Tongue (tissue), 2 donors: ENCODE data around the gene MAGI1. TPM values are rescaled to one million over a fixed set of nuclear protein-coding genes. Genes with fewer than 3 reads are reported as not detected.

Source experiments
- DNase-seq: peaks from one replicate; pipeline ENCODE4 v3.0.0-alpha.2; 2015
- total RNA-seq: library from RNA; depleted of rRNA; stranded (reverse); fragments of >200 nt; gene quantifications from one replicate; pipeline ENCODE4 v1.2.3, GENCODE V29; 2014

The MAGI1 gene
- total RNA-seq, 1 donor from 2014 or later: 62.1 TPM

DNA sequence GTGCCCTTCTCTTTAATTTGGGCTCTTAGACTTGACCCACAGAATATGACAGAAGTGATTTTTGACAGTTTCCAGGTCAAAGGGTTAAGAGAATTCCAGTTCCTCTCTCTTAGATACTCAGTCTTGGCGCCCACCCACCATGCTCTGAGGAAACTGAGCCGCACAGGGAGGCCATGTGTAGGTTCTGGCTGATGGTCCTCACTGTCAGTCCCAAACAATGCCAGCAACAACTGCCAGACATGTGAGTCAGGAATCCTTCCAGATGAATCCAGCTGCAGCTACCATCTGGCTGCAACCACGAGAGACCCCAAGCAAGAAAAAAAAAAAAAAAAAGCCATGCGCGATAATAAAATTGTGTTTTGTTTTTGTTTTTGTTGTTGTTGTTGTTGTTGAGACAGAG is 326.6 kb downstream of the MAGI1 start:
- DNase-seq: peak; percentile 66

DNA sequence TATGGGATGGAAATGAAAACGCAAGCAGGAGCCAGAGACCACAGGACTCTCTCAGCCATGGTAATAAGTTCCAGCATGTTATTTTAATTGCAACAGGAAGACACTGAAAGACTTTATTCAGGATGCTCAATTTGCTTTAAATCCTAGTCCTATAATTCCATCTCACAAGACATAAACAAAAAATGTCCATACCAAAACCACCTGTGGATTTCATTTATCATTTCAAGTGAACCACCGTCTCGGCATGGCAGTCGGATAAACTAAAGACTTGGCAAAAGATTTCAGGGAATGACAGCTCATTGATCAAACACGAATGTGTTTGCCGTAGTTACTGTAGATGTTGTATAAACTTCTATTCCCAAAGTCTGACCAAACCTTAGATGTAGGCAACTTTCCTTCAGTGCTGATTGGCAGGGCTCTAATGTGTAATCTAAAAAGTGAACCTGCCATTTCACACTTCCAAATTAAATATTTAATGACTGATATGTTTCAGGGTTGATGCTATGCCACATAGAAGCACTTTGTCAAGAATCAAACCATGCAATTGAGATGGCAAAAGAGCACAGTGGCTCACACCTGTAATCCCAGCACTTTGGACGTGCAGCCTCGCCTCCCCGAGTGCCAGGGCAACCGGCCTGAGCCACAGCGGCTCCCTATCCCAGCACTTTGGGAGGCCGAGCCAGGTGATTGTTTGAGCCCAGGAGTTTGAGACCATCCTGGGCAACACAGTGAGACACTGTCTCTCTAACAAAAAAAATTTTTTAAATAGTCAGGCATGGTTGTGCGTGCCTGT is 331.7 kb downstream of the MAGI1 start:
- DNase-seq: peak; percentile 25

DNA sequence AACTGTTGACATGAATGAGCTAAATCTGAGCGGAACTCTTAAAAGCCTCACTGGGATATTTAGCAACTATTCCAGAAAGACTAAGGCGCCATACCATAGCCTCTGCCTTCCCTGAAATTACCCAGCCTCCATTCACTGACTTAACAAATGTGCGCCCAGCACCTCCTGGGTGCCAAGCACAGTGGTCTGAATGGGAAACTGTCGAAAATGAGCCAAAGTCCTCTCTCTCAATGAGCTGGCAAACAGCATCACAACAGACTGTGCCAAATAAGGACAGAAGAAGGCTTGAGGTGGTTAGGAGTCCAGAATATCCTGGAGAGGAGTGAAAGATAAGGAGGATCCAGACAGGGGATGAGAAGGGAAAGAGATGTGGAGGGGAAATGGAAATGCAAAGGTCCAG is 332.4 kb downstream of the MAGI1 start:
- no peak for DNase-seq

DNA sequence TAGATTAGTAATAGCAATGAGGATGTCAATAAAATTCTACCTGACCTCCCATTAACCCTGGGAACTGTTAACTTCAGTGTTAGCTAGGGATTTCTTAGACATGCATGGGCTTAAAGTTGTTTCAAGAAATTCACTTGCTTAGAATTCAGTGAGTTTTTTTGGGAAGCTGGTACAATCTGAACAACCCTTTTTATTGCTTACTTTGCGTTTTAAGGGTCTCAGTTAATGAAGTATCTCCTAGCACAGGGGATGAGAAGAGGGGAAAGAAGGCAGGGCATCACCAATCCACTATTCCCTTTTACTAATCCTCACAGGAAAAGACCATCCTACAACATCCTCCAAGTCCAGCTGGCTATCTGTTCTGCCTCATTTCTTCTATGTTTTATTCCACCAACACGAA is 334.9 kb downstream of the MAGI1 start:
- no peak for DNase-seq

DNA sequence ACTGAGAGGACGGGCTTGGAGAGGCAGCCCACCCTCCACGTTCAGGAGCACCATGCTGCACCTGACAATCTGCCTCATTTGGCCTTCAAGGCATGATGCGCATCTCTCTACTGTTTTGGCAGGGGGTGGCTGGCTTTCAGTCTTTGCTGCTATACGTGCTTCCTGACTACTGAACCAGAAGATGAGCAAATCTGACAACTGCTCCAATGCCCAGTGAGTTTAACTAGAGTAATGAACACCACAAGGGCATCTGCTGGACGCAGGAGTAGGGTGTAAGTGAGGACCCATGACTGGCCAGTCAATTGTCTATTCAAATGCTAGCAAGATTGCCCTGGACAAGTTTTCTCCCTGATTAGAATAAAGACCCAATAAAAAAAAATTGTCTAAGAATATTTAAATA is 335.7 kb downstream of the MAGI1 start:
- DNase-seq: no peak

DNA sequence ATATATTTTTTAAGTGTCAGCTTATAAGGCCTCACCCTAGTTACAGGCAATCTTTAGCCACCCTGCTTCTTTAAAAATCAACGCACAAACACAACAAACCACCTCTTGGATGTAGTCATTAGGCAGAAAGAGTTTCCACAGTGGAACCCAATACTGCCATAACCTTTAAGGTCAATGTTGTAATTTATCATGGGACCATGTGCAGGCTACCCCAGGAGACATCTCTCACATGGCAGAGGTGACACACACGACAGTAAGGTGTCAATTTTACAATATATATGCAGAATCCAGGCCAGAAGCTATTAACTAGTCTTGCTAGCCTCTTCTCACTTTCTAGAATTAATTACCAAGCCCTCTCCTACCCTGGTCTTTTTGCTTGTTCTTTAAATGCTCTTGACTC is 336.5 kb downstream of the MAGI1 start:
- DNase-seq: no peak

DNA sequence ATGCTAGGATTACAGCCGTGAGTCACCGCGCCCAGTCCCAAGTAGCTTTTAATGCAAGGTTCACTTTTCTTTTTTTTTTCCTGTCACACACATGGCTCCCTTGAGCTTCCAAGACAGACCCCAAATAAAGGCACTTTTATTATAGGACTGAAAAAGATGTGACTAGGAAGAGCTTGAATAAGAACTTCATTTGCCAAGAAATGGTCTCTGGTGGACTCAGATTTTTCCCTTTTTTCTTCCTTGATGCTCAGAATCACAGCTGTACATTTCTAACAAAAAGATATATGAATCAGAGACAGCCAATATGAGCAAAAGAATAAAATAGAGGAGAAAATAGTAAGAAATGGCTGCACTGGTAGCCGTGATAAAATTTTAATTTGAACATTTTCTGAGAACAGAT is 337.2 kb downstream of the MAGI1 start:
- no peak for DNase-seq

DNA sequence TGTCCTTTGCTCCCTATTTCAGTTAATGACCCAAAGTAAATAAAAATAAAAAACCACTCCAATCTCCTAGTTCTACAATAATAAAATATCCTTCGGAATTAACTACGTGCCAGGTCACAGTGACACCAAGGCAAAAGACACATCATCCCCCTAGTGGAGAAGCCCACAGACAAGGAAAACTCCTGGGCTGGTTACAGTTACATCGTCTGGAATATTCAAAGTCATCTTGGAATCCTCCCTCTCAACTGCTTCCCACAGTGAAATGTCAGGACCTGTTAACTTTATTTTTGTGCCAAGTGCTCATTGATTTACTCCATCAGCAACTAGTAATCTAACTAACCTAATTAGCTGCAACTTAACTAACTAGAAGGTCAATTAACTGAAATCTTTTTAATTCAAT is 349.3 kb downstream of the MAGI1 start:
- no peak for DNase-seq

DNA sequence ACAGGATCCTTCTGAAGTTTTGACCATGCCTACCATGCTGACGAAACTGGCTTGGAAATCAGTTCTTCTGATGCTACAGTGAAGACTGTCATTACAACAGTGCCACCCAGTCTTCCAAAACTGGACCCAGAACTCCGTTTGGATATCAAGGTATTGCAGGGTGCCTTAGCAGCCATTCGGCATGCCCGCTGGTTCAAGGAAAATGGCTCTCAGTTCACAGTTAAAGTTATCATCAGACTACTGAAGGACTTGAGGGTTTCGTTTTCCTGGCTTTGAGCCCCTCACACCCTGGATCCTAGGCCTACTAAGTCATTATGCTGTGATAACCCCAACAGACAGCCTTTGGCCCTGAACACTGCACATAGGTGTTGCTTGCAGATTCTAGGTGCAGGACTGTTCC is 351.0 kb downstream of the MAGI1 start:
- DNase-seq: no peak

DNA sequence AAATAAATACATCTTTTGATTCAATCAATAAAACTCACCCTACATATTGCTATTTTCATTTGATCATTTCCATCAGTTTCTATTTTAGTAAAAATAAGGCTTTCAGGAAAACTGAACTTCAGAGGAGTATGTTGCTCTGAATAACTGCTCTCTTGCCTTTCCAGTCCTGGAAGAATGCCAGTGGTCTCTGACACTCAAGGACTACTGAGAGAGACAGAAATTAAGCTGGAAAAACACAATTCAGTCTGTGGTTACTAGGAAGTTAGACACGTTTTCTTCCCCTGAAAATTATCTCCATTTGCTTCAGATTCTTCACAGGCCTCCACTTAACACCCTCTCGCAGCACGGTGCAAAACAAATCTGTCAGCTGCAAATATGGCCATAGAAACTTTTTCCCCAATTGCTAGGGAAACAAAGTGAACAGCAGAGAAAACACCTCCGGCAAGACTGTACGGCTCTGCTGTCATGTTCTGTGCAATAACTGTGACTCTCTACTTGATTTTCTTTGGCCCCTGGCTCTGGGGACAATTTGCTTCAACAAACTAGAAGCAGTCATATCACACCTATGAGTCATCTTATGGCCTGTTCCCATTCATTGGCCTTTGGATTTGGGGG is 353.0 kb downstream of the MAGI1 start:
- DNase-seq: peak; percentile 81

DNA sequence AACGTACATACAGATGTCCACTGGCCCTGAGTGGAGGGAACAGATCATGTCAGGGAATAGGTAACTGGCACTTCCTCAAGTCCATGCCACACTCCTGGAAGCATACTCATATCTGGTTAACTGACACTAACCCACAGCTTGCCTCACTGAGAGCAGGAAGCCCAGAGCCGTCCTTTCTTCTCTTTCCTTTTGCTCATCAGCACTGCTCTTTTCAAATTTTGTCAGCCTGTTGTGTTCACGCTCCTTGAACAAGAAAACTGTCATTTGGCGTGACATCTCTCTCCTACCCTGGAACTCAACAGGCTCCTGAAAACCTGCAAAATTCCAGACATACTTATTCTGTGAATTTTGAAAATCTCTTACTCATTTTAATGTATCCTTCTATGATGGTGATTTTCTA is 360.2 kb downstream of the MAGI1 start:
- no peak for DNase-seq

DNA sequence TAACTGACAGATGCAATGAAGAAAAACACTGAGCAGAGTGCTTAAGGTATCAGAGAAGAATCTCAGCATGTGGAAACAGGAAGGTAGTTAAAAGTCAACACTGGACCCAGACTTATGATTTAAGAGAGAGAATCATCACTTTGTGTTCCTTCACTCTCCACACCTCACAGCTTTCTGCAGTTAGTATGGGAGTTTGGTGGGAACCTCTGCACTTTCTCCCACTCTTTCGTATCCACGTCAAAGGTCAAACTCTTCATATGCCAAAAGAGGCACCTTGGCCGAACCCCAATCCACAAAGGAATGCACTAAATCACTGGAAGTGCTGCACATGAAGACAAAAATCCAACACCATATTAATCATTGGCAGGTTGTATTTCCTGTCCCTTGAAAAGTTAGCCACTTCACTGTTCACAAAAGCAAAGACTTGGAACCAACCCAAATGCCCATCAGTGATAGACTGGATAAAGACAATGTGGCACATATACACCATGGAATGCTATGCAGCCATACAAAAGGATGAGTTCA is 361.2 kb downstream of the MAGI1 start:
- no peak for DNase-seq

DNA sequence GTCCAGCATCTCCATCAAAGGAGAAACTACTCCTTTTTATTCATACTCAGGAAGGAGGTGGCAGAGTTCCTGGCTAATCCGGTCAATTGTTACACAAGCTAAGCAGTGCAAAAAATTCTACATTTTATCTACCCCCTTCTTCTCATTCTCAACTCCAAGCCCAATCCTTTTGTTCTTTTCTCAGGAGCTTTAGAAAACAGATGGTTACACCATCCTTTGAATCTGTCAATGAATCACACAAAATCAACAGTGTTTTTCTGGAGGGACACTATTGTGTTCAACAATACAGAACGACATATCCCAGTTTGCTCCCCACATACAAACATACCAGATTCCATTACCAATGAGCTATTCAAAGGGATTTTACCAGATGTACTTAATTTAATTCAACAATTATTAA is 362.1 kb downstream of the MAGI1 start:
- no peak for DNase-seq

DNA sequence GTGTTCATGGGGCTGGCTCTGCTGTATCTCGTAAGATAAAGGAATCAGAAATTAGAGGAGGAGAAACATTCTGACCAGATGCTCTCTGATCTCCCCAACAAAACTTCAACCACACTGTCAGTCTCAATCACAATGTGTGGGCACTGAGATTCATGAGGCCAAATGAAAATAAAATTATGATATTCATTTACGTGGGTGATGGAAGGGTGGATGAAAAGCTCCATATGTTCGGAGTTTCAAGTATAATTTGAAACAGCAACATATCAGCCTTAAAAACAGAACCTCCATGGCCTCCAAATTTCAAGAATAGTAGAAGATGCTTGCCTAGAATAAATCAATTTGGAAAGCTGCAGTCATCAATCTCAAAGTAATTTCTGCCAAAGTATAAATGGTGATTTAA is 363.7 kb downstream of the MAGI1 start:
- DNase-seq: no peak

DNA sequence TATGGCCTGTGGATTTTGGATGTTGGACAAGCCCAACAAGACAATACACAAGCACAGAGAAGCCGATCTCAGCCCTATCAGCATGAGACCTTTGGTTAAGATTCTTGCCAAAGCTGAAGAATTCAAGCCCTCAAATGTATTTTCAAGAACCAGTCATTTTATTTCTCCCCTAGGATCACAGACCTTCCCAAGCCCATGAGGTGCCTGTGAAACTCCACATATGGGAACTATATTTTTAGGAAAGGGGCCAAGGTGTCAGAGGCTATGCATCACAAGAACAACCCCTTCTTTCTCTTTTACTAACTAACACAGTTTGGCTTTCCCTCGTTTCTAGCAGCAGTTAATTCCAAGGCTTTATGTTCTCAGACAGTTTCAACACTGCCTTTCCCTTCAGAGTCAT is 364.5 kb downstream of the MAGI1 start:
- DNase-seq: peak; percentile 20

DNA sequence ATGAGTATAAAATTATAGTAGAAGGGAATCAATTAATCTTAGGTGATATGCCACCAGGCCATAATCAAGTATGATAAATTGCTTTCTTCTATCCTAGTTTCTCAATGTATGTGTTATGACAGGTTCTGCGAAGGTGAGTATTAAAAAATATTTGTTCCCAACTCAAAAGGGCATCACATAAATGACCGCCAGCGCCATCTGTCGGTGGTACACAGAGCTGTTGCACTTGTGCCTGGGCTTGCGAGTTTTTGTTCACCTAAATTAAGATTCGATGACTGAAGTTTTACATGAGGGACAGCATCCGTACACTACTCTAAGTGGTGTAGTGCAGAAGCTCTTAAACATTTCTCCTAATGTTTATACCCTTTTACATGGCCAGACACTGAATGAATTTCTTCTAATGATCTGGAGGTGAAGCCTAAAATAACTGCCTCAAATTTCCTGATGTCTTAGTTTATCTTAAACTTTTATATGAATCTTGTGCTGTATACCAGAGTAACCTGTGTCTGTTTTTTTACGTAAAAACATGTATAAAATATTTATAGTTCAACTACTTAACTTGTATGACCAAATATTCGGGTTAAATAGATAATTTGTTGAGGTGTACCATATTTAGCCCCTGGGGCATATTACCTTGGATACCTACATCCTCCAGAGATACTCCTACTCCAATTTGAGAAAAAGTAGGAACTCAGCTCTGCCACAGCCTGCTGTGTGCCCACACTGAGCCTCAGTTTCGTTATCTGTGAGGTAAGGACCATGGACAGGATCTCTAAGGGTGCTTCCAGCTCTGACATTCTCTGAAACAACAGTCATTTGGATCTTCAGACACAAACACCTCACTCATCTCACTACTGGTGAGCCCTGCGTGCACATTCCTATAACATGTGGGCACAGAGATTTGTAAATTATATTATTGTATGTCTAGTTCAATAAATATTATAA is 365.6 kb downstream of the MAGI1 start:
- peak; percentile 75 for DNase-seq

DNA sequence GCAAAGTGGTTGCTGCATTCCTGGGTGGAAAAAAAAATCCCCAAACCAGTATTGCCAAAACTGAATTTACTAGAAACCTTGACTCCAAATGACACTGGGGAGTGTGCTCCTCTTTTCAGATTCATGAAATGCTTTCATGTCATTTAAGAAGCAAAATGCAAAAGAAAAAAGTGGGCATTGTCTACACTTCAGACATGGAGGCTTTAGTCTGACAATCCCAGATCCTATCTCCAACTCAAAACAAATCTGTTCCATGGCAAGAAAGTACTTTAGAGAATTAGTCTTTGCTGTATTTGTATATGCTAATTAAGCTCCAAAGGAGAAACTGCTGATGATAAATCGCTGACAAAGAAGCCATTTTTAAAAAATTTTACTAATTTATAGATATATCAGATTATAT is 366.7 kb downstream of the MAGI1 start:
- DNase-seq: no peak

DNA sequence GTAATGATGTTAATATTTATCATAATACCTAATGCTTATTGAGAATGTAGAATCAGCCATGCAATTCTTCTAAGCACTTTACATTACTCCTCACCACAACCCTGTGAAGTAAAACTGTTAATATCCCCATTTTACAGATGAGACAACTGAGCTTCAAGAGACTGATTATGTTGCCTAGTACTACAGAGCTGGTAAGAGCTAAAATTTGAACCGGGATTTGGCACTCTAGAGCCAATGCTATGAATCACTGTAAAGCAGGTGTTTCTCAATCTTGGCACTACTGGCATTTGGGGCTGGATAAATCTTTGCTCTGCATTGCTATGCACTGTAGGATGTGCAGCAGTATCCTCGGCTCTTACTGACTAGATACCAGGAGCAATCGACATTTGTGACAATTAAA is 367.7 kb downstream of the MAGI1 start:
- DNase-seq: no peak

DNA sequence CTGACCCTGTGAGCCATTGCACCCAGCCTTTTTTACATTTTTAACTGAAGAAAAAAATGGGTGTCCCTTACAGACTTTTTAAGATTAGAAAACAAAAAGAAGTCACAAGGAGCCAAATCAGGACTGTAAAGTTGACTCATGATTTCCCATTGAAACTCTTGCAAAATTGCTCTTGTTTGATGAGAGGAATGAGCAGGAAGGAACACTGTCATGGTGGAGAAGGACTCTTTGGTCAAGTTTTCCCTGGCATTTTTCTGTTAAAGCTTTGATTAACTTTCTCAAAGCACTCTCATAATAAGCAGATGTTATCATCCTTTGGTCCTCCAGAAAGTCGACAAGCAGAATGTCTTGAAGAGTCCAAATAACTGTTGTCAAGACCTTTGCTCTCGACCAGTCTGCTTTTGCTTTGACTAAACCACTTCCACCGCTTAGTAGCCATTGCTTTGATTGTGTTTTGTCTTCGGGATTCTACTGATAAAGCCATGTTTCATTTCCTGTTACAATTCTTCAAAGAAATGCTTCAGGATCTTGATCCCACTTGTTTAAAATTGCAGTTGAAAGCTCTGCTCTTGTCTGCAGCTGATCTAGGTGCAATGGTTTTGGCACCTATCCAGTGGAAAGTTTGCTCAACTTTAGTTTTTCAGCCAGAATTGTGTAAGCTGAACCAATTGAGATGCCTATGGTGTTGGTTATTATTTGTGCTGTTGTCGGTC is 369.4 kb downstream of the MAGI1 start:
- DNase-seq: no peak

DNA sequence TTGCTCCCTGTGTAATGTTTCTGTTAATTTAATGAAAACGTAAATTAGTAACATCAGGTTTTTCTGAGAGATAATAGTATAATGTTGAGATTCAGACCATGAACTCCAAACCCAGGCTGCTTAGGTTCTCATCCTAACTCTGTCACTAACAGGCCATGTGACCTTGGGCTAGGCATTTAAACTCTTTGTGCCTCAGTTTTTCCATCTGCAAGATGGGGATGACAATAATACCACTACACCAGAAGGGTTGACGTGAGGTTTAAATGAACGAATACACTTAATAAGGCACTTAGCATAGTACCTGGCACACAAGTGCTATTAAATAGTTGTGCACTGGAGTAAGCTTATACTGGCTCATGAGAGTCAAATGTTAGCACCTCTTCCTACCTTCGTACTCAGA is 370.8 kb downstream of the MAGI1 start:
- DNase-seq: no peak

DNA sequence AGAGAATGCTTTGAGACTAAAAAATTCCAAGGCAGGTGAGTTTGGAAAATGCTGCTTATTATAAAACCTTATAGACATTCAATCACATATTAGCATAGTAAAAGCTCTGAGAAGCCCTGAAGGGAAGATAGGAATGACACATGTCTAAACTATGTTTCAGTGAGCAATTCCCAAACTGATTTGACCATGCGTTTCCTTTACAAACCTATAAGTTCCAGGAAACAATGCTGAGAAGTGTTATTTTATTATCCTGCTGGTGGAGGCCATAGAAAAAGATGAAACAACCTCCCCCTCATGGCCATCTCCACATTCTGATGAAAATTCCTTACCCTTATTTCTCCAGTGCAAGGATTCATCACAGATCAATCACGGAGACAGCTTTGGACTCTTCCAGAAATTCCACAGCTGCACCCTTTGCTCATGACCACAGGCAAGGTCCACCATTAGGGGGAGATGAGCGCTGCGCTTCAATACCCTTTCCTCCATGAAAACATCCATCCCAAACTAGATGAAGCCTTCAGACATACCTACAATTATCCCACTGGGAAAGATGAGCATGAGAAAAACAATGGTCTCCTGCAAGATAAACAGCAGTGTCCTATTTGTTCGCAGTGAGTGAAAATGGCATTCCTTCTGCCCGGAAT is 372.1 kb downstream of the MAGI1 start:
- DNase-seq: no peak

DNA sequence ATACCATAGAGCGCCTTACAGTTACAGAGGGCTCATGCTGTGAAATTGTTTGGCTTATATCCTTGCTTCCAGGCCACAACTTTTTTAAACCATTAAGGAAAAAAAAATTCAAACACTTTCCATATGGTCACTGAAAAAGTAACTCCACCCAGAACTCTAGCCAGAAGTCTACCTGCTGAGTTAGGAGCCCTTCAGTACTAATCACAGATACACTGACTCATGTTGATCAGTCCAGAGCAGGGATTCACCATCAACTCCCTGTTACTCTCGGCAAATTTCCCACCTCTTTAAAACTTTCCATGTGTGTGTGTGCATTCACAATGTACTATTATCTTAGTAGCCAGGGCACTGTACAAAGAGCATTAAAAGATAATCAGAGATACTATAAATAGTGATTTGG is 372.8 kb downstream of the MAGI1 start:
- no peak for DNase-seq
